Stomach (tissue), 9 donors: ENCODE measurements around the gene EIF3D. TPM values are rescaled to one million over a fixed set of nuclear protein-coding genes. Genes with fewer than 3 reads are reported as not detected.
A peak's percentile ranks its signal among the peaks of the same experiment; 100 is the strongest.

Source experiments
- DNase-seq, 2 donors: peaks; one replicate each; pipeline versions ENCODE4 v3.0.0 to v3.0.0-alpha.2; 2013 to 2019
- H3K27ac ChIP-seq, 5 donors: fragments of 200-600 bp in 4 of 5; sonication (generic) in 4 of 5; one replicate each; pipeline ENCODE4 v1.5.1; 2013 to 2019; ENCODE audit warnings: mild to moderate bottlenecking in 1 of 5, moderate library complexity in 1 of 5
- H3K27me3 ChIP-seq, 3 donors: fragments of 200-600 bp; sonication (generic); one replicate each; pipeline ENCODE4 v1.5.1; 2017 to 2019; ENCODE audit warnings: mixed run types in 1 of 3
- H3K36me3 ChIP-seq, 4 donors: fragments of 200-600 bp; sonication (generic); 1 replicate in 3 of 4; 2 replicates in 1 of 4; pipeline ENCODE4 v1.5.1; 2016 to 2019
- H3K4me1 ChIP-seq, 4 donors: fragments of 200-600 bp; sonication (generic); one replicate each; pipeline ENCODE4 v1.5.1; 2016 to 2019
- H3K4me3 ChIP-seq, 4 donors: fragments of 200-600 bp; sonication (generic) in 3 of 4; one replicate each; pipeline ENCODE4 v1.5.1; 2016 to 2019; ENCODE audit warnings: mild to moderate bottlenecking in 1 of 4
- H3K9me3 ChIP-seq, 4 donors: fragments of 200-600 bp; sonication (generic); one replicate each; pipeline ENCODE4 v1.5.1; 2016 to 2019
- EP300 ChIP-seq: sonication (generic); formaldehyde crosslinking; IDR thresholded peaks from one replicate; pipeline ENCODE4 v1.6.1; 2017; ENCODE audit warnings: antibody characterized with exemption
- POLR2A ChIP-seq, 4 donors: fragments of 450-650 bp; IDR thresholded peaks; one replicate each; pipeline ENCODE4 v1.6.1; 2016; ENCODE audit warnings: antibody characterized with exemption in 4 of 4, control low read depth in 2 of 4, mild to moderate bottlenecking in 1 of 4, moderate library complexity in 1 of 4
- POLR2AphosphoS5 ChIP-seq, 3 donors: sonication (generic); formaldehyde crosslinking; IDR thresholded peaks; one replicate each; pipeline ENCODE4 v1.6.1; 2016; ENCODE audit warnings: antibody characterized with exemption in 3 of 3
- whole genome bisulfite sequencing, 5 donors: extraction: QIAGEN DNeasy Blood & Tissue Kit in 3 of 5; methylation state at CpG; one replicate each; pipeline versions ENCODE4 v1.1.5 to v1.1.7; 2013 to 2018; 5-methylcytosine and 5-hydroxymethylcytosine counted together
- intact Hi-C: fragments of 100-400 bp; cut with DNase I; formaldehyde crosslinking; loops from one replicate; pipeline ENCODE4 v1.15.1; 2023; ENCODE audit warnings: low total_unique reads
- polyA plus RNA-seq, 3 donors: library from polyadenylated mRNA; stranded (reverse); fragments of 200-250 nt; gene quantifications; one replicate each; pipeline ENCODE4 v1.2.3, GENCODE V29; 2013
- total RNA-seq, 5 donors: library from RNA; depleted of rRNA; stranded (reverse); fragments of >200 nt; gene quantifications; one replicate each; pipeline versions ENCODE4 v1.1.0 to v1.2.3, GENCODE V29; 2014 to 2016
- TF ChIP-seq, protein P1 (sequence below), 7 experiments: fragments of 450-650 bp in 4 of 7; fragments of 200-600 bp in 3 of 7; sonication (generic) in 3 of 7; IDR thresholded peaks; one replicate each; pipeline ENCODE4 v1.5.1; 2016 to 2019; ENCODE audit warnings: antibody characterized with exemption in 7 of 7, control low read depth in 2 of 7, mild to moderate bottlenecking in 1 of 7
- donor health status: healthy with polysubstance abuse.
- donor health status: Bipolar disorder and iron deficiency.
- donor health status: healthy.

EIF3D gene
- total and polyA plus RNA-seq, 8 donors, result 80.4 to 242 (median 187) TPM

DNA sequence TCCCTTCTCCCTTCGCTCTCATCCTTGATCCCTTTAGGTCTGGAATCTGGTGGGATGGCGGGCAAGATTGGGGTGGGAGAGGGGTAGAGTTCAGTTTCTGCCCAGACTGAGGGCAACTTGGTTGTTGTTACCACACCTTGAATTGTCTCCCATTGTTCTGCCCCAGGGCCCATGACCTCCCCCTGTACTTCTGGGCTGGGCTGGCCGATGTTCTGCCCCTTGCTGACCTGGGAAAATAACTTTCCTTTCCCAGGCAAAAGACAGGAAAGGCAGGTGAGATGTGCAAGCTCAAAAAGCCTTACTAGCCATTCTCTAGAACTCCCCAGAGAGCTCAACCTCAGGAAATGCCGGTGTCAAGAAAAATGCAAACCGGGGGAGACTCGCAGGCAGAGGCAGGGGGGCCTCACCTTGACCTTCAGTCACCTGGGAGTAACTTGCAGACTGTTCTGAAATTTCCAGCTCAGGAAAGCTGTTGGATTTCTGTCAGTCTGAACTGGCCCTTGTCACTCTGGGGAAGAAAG, 32.4 kb upstream of the EIF3D start:
- 30 to 48% (median 45%) methylated on average over 6 of the region's 6 CpGs for WGBS, 5 donors
- no peak for TF ChIP-seq POLR2AphosphoS5 (IDR thresholded peaks at IDR 0.05)
- no peak for TF ChIP-seq EP300
- TF ChIP-seq POLR2A (IDR thresholded peaks at IDR 0.05), result no peak
- TF ChIP-seq, protein P1, sequence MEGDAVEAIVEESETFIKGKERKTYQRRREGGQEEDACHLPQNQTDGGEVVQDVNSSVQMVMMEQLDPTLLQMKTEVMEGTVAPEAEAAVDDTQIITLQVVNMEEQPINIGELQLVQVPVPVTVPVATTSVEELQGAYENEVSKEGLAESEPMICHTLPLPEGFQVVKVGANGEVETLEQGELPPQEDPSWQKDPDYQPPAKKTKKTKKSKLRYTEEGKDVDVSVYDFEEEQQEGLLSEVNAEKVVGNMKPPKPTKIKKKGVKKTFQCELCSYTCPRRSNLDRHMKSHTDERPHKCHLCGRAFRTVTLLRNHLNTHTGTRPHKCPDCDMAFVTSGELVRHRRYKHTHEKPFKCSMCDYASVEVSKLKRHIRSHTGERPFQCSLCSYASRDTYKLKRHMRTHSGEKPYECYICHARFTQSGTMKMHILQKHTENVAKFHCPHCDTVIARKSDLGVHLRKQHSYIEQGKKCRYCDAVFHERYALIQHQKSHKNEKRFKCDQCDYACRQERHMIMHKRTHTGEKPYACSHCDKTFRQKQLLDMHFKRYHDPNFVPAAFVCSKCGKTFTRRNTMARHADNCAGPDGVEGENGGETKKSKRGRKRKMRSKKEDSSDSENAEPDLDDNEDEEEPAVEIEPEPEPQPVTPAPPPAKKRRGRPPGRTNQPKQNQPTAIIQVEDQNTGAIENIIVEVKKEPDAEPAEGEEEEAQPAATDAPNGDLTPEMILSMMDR (IDR thresholded peaks at IDR 0.05), result no peak
- H3K4me1 ChIP-seq, result no peaks in the 10 kb centered on the region
- no peaks in the 10 kb centered on the region for H3K36me3 ChIP-seq
- no peak overlapping the region for H3K27ac ChIP-seq
- DNase-seq, result no peak
- no peak overlapping the region for H3K4me3 ChIP-seq
- no peaks in the 10 kb centered on the region for H3K9me3 ChIP-seq
- H3K27me3 ChIP-seq, result peaks cover 0 to 66% (median 24%) of the 10 kb centered on the region in 3 donors
- intact Hi-C loops, result no loop called here

DNA sequence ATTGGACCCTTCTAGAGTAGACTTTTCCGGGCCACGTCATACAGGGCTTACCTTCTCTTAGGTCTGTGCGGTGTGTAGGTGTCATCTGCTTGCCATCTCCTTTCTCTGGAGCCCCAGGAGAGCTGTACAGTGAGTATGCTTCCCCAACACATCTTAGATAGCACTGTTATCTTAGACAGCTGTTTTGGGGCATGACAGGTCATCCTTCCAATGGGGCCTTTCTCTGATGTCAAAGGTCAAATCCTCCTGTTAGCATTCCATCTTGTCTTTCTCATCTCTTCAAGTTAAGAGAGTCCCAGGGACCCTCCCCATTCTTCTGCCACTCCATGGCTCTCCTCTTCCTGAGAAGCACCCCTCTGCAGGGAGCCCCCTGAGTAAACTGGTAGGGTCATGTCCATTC, 31.0 kb upstream of the EIF3D start:
- no peaks in the 10 kb centered on the region for H3K36me3 ChIP-seq
- H3K27ac ChIP-seq, result no peak overlapping the region
- no peak for DNase-seq
- no peak overlapping the region for H3K4me3 ChIP-seq
- no peaks in the 10 kb centered on the region for H3K9me3 ChIP-seq
- WGBS, 5 donors, result 91 to 100% (median 96%) methylated on average over 3 of the region's 3 CpGs
- intact Hi-C loops, result no loop called here
- H3K27me3 ChIP-seq, result peaks cover 0 to 64% (median 14%) of the 10 kb centered on the region in 3 donors
- H3K4me1 ChIP-seq, result no peaks in the 10 kb centered on the region
- TF ChIP-seq, protein P1 (IDR thresholded peaks at IDR 0.05), result no peak
- TF ChIP-seq POLR2A (IDR thresholded peaks at IDR 0.05) (no peak), EP300 (no peak), POLR2AphosphoS5 (IDR thresholded peaks at IDR 0.05) (no peak)

DNA sequence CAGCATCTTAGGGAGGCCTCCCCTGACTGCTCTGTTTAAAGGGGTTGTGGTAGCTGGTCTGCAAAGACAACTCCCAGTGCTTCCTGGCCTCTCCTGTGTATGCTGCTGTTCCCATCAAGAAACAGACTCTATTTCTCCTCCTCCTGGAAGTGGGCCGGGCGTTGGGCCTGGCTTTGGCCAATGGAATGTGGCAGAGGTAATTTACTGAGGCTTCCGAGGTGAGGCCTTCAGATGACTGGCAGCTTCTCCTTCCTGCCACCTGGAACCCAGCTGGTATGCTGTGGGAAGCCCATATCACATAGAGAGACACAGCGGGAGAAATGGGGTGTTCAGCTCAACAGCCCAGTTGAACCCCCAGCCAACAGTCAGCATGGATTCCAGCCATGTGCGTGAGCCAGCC, 25.1 kb upstream of the EIF3D start:
- no peak for DNase-seq
- H3K36me3 ChIP-seq, result no peaks in the 10 kb centered on the region
- intact Hi-C loops, result no loop called here
- no peak overlapping the region for H3K4me3 ChIP-seq
- H3K27ac ChIP-seq, result no peak overlapping the region
- no peaks in the 10 kb centered on the region for H3K4me1 ChIP-seq
- WGBS, 5 donors, result 47 to 67% (median 53%) methylated on average over 5 of the region's 5 CpGs
- no peaks in the 10 kb centered on the region for H3K9me3 ChIP-seq
- peaks cover 0 to 77% (median 17%) of the 10 kb centered on the region in 3 donors for H3K27me3 ChIP-seq
- TF ChIP-seq POLR2AphosphoS5 (IDR thresholded peaks at IDR 0.05) (no peak), EP300 (no peak), POLR2A (IDR thresholded peaks at IDR 0.05) (no peak)
- TF ChIP-seq, protein P1 (IDR thresholded peaks at IDR 0.05), result no peak

DNA sequence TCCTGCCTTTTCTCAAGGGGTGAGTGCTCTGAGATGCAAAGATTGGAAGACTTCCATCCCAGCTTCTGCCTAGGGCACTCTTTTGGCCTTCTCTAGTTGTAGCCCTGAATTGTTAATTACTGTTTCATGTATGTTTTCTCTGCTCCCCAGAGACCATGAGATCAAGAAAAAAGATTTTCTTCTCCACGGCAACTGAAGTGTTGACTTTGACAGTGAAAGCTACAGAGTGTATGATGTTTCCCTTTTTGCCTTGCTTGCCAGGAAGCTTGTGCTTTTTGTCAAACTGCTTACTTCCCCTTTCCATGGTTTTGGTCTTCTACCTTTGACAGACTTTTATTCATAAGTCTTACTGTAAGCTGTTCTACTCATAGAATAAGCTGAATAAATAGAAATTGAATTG, 23.3 kb upstream of the EIF3D start:
- Histone ChIP-seq H3K4me3 (no peak overlapping the region), H3K36me3 (no peaks in the 10 kb centered on the region), H3K9me3 (no peaks in the 10 kb centered on the region), H3K27me3 (peaks cover 0 to 88% (median 23%) of the 10 kb centered on the region in 3 donors), H3K4me1 (no peaks in the 10 kb centered on the region), H3K27ac (no peak overlapping the region)
- DNase-seq, result peak in 1 of 2 donors; percentile 27
- no peak for TF ChIP-seq EP300
- TF ChIP-seq POLR2A (IDR thresholded peaks at IDR 0.05), result no peak
- no peak for TF ChIP-seq POLR2AphosphoS5 (IDR thresholded peaks at IDR 0.05)
- TF ChIP-seq, protein P1 (IDR thresholded peaks at IDR 0.05), result no peak
- WGBS, 5 donors, result 33 to 54% (median 50%) methylated on average over 1 of the region's 1 CpG
- intact Hi-C loops, result no loop called here
